NCI-H774 (cell line): ENCODE measurements around the gene IL4.
"Not testable (repeated sequence)": the region's sequence is repeated elsewhere in the genome, so short reads cannot be mapped to it uniquely, and the experiment has no call there.

Source experiments
- DNase-seq: peaks from one replicate; lab custom pipeline; 2025; lab: John Stamatoyannopoulos, UW

Gene IL4

DNA sequence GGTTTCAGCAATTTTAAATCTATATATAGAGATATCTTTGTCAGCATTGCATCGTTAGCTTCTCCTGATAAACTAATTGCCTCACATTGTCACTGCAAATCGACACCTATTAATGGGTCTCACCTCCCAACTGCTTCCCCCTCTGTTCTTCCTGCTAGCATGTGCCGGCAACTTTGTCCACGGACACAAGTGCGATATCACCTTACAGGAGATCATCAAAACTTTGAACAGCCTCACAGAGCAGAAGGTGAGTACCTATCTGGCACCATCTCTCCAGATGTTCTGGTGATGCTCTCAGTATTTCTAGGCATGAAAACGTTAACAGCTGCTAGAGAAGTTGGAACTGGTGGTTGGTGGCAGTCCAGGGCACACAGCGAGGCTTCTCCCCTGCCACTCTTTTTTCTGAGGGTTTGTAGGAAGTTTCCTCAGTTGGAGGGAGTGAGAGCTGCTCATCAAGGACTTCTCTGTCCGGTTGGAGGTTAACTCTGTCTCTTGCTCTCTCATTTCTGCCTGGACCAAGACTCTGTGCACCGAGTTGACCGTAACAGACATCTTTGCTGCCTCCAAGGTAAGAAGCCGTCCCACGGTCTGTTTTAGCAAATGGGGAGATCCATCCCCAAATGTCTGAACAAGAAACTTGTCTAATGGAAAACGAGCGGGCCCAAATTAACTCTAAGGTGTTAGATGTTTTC lies at the start of gene IL4:
IL4 (plus strand) TSS at position 51 of the 692 bp plus-strand sequence; CDS start at position 113, 62 bp downstream.
- DNase-seq, result no peak

DNA sequence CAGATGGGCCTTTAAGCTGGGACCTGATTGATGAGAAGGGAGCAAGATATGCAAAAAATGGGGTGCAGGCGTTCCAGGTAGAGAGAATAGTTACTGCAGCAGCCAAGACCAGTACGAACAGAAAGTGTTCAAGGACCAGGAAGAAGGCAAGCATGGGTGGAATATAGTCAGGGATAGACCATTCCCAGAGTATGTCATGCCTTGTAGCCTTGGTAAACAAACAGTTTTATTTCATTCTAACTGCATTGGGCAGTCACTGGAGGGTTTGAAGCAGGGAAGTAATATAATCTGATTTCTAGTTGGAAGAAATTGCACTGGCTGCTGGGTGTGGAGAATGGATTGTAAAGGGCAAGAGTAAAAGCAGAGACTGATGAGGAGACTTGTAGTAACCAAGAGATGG lies 46.3 kb upstream of the IL4 start:
- no peak for DNase-seq

DNA sequence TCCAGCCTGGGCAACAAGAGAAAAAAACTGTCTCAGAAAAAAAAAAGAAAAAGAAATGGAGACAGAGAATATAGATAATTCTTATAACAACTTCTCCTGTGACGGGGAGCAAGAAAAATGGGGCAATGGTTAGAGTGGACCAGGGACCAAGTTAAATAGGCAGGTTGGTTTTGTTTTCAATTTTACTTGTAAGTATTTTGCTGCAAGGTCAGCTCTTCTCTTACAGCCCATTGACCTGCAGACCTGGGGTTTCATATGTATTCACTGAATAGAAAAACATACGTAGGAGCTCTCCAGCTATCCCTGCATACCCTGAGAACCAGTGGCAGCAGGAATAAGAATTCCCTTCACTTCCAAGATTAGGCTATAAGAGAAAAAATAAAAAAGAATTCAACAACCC lies 45.0 kb upstream of the IL4 start:
- no peak for DNase-seq

DNA sequence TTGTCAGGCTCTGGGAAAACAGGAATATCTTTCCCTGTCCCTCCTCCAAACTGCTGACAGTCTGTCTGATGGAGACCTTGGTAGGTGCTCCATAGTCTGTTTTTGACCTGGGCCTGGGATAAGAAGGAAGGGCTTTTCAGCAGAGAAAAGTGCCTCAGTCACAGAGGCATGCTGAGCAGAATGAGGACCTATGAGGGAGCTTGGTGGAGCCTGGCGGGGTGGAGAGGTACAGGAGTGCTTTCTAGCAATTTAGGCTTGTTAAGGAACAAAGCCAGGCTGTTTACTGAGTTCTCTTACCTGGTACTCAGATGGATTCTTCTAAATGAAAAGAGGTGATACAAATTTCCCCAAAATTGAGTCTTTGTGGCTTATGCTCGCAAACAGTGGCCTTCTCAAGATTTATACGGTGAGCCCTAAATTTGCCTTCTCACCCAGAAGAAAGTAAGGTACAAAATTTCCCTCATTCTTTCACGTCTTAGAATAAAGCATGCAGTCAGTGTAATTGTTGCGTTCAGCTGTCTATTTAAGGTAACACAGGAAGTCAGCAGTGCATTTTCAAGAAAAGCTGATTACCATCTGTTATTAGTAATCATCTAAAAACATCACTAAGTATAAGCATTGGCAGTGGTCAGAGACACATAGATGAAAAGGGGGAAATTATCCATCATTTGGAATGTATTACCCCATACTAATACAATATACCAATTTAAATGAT lies 44.4 kb upstream of the IL4 start:
- no peak for DNase-seq

DNA sequence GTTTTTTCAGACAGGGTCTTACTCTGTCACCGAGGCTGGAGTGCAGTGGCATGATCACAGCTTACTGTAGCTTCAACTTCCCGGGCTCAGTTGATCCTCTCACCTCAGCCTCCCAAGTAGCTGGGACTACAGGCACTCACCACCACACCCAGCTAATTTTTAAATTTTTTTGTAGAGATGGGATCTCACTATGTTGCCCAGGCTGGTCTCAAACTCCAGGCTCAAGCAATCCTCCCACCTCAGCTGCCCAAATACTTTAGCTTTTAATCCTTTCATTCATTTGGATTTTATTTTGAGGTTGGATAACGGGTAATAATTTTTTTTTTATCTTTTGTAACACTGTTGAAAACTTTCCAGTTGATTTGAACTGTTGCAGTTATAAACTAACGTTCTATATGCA lies 40.2 kb upstream of the IL4 start:
- not testable (repeated sequence) for DNase-seq

DNA sequence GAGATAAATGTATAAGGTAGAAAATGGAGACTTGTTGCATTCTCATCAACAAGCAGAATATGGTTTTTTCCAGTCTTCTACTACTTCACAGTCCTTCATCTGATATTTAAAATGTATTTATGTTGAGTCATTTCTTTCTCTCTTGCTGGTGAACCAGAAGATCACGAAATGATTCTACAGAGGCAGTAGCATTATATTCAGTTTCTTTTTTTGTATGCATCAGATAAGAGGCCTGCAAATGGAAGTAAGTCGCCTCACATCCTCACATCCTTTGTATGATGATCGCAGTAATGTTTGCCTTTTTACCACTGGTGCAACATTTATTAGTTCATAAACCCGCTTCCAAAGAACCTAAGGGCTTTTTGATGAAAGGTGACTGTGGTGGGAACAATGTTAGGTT lies 37.9 kb upstream of the IL4 start:
- no peak for DNase-seq

DNA sequence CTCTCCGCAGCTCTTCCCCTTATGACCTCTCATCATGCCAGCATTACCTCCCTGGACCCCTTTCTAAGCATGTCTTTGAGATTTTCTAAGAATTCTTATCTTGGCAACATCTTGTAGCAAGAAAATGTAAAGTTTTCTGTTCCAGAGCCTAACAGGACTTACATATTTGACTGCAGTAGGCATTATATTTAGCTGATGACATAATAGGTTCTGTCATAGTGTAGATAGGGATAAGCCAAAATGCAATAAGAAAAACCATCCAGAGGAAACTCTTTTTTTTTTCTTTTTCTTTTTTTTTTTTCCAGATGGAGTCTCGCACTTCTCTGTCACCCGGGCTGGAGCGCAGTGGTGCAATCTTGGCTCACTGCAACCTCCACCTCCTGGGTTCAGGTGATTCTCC lies 36.5 kb upstream of the IL4 start:
- no peak for DNase-seq

DNA sequence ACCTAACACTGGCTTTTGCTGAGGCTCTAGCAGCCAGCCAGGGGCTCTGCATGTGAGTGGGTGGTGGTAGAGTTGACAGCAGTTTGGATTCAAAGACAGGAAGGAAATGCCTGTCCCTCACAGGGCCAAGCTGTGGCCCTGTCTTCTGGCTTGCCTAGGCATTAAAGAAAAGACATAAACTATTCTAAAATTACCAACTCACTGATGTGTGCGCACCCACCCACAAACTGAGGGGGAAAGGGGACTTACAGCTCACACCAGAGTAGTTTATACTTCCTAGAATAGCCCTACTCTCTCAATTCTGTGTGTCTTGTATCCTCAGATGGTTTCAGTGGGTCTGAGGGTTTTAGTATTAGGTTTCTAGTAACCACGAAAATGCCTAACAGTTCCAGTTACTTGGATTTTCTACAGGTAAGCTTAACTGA lies 34.1 kb upstream of the IL4 start:
- no peak for DNase-seq

DNA sequence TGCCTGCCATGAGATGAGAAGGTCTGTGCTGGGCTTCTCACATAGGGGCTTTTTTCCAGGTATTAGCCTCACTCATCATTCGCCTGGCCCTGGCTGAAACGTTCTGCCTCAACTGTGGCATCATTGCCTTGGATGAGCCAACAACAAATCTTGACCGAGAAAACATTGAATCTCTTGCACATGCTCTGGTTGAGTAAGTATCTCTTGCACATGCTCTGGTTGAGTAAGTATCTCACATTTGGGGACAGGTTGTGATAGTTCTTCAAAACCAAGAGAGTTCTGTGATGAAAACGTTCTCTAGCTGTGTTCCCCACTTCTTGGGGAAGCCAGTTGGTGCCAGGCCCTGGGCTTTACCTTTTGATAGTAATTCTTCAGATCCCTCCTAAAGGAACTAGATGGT lies 33.2 kb upstream of the IL4 start:
- DNase-seq, result no peak

DNA sequence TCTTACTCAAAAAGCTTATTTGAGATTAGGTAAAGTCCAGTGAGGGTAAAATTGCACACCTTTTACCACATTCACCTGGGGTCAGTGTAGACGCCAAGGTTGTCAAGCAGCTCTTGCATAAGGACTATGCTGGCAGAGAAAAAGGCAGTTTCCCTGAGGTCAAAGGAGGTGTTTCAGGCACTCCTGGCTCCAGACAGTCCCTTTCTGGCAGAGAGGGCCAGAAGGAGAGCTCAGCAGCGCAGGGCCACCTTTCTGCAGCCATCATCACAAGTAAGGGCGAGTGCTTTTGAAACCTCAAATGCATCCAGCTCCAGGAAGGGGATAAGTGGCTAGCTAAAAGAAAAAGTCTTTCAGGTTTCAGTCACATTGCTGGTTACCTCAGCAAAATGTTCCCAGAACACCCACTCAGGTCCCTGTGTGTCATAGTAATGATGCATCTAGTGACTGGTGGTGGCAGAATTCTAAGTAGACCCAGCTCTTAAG lies 32.5 kb upstream of the IL4 start:
- DNase-seq, result no peak

DNA sequence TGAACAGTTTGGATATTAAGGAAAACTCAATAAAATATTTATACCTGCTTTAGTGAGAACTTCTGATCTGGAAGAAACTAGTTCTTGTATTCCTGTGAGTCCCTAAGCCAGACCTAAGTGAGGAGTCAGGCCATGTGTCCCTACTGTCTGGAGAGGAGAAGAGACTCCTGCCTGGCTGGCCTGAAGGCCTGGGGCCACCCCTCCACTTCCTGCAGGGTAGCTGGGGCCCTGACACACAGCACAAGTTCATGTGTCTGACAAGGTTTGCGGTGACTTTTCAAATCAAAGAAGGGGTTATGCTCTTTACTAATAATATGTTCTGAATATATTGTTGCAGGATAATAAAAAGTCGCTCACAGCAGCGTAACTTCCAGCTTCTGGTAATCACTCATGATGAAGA lies 31.9 kb upstream of the IL4 start:
- DNase-seq, result no peak

DNA sequence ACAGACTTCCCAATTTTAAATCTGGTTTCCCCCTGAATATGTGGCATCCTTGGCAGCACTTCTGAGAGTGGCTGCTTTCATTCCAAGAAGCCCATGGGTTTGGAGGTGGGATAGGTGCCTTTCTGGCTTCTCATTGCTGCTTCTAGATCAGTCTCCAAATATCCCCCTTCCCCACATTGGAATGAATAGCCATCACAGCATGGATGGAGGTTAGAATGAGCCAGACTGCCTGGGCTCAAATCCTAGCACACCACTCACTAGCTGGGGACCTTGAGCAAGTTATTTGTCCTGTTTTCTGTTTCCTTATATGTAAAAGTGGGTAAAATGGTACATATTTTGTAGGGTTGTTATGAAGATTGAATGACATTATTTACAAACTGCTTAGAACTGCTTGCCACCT lies 29.6 kb upstream of the IL4 start:
- no peak for DNase-seq

DNA sequence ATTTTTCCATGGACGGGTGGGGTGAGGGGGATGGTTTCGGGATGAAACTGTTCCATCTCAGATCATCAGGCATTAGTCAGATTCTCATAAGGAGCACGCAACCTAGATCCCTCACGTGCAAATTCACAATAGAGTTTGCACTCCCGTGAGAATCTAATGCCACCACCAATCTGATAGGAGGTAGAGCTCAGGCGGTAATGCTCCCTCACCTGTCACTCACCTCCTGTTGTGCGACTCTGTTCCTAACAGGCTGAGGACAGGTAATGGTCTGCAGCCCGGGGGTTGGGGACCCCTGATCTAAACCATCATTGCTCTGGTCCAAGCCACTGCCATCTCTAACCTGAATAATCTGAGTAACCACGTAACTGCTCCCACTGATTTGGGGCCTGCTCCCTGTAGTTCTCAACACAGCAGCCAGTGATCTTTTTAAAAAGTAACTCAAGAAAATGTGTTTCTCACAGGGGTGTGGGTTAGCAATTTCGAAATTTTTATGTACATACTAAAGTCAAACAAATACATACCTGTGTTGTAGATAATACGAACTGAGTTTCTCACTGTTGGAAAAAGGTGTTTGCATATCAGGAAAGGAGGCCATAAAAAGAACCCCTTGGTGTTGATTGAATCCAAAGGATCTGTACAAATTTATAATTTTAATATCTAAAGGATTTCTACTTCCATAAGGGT lies 27.1 kb upstream of the IL4 start:
- DNase-seq, result no peak

DNA sequence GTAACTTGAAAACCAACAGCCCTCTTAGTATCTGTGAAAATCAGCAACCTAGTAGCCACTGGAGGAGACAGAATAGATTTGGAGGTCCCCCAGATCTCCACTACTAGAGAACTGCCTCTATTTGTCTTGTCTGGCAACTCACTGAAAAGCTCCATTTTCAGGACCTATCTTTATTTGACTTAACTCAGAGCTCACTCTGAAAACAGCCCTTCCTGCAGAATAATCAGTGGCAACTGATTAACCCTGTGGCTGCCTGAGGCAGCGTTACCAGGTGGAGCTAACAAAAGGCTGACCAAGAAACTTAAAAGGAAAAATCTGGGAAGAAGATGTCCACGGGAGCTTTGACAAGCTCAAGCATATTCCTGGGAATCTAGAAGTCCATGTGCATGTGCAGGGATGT lies 26.3 kb upstream of the IL4 start:
- DNase-seq, result no peak

DNA sequence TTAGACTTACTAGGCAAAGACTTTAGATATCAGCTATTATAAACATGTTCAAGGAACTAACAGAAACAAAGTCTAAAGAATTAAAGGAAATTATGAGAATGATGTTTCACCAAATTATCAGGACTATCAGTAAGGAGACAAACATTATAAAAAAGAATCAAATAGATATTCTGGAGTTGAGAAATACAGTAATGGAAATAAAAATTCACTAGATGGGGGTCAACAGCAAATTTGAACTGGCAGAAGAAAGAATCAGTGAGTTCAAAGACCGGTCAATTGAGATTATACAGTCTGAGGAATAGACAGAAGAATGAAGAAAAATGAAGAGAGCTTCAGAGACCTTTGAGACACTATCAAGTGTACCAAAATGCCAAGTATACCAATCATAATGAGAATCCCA lies 25.4 kb upstream of the IL4 start:
- no peak for DNase-seq

DNA sequence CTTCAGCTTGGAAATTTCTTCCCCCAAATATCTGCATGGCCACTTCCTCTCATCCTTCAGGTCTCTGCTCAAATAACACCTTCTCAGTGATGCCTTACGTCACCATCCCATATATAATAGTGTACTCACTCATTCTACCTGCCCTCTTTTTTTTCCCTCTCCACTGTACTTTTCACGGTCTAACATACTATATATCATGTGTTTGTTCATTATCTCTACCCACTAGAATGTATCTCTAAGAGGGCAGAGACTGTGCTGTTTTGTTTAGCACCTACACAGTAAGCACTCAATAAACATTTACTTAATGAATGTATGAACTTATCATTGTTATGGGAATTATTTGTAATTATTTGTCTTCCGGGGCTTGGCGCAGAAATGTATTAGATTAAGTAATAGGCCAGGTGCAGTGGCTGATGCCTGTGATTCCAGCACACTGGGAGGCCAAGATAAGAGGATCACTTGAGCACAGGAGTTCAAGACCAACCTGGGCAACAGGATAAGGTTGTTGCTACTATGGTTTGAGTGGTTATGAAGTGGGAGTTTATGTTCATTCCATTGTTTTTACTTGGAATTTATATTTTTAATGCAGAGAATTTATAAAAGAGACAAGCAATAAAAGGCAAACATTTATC lies 21.8 kb upstream of the IL4 start:
- peak; percentile 57 for DNase-seq

DNA sequence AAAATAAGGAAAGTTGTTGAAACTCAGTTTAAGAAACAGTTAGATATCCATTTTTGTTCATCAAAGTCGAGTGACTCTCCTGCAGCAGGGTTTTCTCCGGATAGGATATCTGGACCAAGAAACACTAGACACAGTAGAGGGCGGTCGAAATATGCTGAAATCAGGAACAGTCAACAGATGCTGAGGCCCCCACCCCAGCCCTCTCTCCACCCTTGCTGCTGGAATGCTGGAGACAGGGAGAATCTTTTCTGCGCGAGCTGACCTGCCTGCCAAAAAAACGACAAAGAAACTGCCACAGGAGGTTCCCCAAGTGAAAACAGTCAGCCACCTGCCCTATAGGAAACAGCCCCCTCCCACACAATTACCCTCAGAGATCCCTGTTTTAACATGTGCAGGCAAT lies 20.1 kb upstream of the IL4 start:
- DNase-seq, result no peak

DNA sequence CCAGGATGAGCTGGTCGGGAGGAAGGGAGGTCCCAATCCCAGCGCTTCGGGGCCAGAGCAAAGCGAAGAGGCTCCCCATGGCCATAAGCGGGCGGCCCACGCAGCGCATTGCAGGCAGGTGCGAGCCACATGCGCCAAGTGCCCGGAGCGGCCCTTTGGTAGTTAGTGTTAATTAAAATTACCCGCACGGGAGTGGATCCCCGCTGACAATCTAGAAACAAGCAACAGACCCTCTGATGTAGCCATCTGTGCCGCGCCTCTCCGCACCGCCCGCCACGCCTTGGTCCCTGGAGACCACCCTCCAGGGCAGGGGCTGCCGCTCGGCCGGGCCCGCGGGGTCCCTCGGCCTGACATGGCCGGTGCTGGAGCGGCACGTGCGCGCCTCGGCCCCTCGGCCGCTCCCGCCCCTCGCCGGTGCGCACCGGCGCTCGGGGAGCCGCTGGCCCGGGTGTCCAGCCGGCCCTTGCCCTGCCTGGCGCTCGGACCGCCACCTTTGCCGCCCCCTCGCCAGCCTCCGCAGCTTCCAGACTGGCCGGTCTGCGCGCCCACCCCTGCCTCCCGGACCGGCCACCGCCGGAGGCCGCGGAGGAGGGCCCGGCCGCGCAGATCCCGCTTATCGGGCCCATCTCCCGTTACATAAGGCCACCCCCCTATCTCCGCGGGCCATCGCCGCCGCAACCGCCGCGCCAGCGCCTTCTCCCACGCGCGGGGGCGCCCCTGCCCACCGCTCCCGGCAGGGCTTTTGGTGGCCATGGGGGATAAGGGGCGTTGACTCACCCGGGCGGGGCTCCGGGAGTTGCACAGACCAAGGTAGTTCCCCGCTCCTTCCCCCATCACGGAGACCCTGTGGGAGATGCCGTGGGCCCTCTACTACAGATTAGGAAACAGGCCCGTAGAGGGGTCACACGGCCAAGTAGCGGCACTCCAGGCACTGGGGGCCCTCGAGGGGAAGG lies 17.7 kb upstream of the IL4 start:
- DNase-seq, result no peak

DNA sequence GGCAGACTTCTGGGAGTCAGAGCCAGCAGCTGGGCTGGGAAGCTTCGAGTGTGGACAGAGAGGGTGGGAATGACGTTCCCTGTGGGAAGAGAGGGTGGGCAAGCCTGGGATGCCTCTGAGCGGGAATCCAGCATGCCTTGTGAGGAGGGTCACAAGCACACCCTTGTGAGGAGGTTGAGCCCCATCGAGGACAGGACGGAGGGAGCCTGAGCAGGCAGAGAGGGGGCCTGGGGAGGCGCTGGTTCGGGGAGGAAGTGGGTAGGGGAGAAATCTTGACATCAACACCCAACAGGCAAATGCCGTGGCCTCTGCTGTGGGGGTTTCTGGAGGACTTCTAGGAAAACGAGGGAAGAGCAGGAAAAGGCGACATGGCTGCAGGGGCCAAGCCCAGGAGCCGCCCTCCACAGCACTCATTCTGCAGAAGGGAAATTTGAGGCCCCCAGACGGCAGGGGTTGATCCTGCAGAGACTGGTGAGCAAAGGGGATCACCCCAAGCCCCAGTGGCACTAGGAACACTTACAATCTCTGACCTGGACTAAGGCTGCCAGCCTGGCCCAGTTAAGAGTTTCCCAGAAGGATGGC lies 16.9 kb upstream of the IL4 start:
- DNase-seq, result no peak

DNA sequence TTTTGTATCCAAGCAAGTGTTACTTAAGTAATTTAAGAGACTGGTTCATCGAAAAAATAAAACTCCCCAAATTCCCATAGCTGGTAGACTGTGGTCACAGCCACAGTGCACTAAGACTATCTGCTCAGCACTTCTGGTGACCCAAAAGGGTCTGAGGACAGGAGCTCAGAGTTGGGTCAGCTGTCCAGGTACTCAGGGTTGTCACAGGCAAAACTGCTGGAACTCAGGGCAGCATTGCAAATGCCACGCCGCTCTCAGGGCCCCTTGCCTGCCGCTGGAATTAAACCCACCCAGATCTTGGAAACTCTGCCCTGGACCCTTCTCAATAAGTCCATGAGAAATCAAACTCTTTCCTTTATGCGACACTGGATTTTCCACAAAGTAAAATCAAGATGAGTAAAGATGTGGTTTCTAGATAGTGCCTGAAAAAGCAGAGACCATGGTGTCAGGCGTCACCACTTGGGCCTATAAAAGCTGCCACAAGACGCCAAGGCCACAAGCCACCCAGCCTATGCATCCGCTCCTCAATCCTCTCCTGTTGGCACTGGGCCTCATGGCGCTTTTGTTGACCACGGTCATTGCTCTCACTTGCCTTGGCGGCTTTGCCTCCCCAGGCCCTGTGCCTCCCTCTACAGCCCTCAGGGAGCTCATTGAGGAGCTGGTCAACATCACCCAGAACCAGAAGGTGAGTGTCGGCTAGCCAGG lies 16.0 kb upstream of the IL4 start, which contains the start of gene IL13:
IL13 (plus strand) TSS at position 498 of the 705 bp plus-strand sequence; CDS start at position 512, 14 bp downstream.
- no peak for DNase-seq
